MM.1S (cell line): ENCODE data around the gene SDC3.

Source experiments
- CTCF ChIP-seq: fragments of 300-600 bp; sonication (generic); IDR thresholded peaks from 2 replicates; pipeline ENCODE4 v1.5.1; 2016; ENCODE audit warnings: antibody characterized with exemption, low read length, mixed read lengths
- EZH2 ChIP-seq: fragments of 300-600 bp; sonication (generic); optimal IDR thresholded peaks from 2 replicates; pipeline ENCODE3; 2017; ENCODE audit warnings: low read depth, mild to moderate bottlenecking, antibody characterized with exemption, low read length, mixed read lengths
- EZH2phosphoT487 ChIP-seq: fragments of 300-600 bp; sonication (generic); IDR thresholded peaks from 2 replicates; pipeline ENCODE4 v1.6.1; 2018; ENCODE audit warnings: antibody characterized with exemption, low read length

DNA sequence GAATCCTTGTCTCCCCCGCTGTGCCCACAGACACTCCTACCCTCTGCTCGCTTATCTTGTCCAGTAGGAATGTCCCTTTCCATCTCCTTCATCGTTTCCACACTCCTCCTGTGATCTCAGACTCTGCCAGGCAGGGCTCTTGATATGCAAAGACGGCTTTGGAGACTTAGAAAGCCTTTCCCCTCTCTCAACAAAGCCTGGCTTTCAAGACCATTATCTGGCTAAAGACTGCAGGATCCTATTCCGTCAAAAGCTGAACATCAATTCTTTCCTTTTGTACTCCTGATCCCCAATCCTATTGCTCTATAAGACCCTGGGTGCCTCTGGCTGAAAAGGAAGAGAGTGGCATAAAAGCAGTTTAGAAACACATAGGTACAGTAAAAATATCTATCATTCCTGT, 63.9 kb downstream of the SDC3 start:
- no peak for TF ChIP-seq CTCF
- TF ChIP-seq EZH2phosphoT487 = no peak
- no peak for TF ChIP-seq EZH2
